ENCODE data around the gene IFI27L1. TPM values are rescaled to one million over a fixed set of nuclear protein-coding genes. Genes with fewer than 3 reads are reported as not detected.

Gene IFI27L1
- total RNA-seq, 1 donor = 9.8 TPM

GRCh38 chr14:94074534-94074933, 6.6 kb upstream of the IFI27L1 start:
- no peak overlapping the region for H3K4me2 ChIP-seq (ENCODE audit: insufficient read depth, low read length)
- H2AFZ ChIP-seq (ENCODE audit: low read length) = no peak overlapping the region
- H4K20me1 ChIP-seq (ENCODE audit: insufficient read depth, low read length) = peaks cover 41% of the 10 kb centered on the region
- peaks cover 25% of the 10 kb centered on the region for H3K36me3 ChIP-seq (ENCODE audit: insufficient read depth, low read length)
- H3K79me2 ChIP-seq (ENCODE audit: insufficient read depth, low read length) = peaks cover 97% of the 10 kb centered on the region
- peaks cover 23% of the 10 kb centered on the region for H3K4me1 ChIP-seq (ENCODE audit: insufficient read depth, low read length)
- no peak for DNase-seq (ENCODE audit: insufficient read length, low spot score, missing footprints)
- no peaks in the 10 kb centered on the region for H3K9me3 ChIP-seq (ENCODE audit: low read depth, low read length)
- TF ChIP-seq, protein P1, sequence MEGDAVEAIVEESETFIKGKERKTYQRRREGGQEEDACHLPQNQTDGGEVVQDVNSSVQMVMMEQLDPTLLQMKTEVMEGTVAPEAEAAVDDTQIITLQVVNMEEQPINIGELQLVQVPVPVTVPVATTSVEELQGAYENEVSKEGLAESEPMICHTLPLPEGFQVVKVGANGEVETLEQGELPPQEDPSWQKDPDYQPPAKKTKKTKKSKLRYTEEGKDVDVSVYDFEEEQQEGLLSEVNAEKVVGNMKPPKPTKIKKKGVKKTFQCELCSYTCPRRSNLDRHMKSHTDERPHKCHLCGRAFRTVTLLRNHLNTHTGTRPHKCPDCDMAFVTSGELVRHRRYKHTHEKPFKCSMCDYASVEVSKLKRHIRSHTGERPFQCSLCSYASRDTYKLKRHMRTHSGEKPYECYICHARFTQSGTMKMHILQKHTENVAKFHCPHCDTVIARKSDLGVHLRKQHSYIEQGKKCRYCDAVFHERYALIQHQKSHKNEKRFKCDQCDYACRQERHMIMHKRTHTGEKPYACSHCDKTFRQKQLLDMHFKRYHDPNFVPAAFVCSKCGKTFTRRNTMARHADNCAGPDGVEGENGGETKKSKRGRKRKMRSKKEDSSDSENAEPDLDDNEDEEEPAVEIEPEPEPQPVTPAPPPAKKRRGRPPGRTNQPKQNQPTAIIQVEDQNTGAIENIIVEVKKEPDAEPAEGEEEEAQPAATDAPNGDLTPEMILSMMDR (IDR thresholded peaks at IDR 0.05; ENCODE audit: extremely low read depth, low read depth, low read length) = no peak
- no peaks in the 10 kb centered on the region for H3K27me3 ChIP-seq (ENCODE audit: insufficient read depth, low read length)
- H3K27ac ChIP-seq (ENCODE audit: low read depth, low read length) = no peak overlapping the region
- H3K4me3 ChIP-seq (ENCODE audit: insufficient read depth, low read length) = no peak overlapping the region

- TF ChIP-seq, protein P1 (IDR thresholded peaks at IDR 0.05; ENCODE audit: extremely low read depth, low read depth, low read length) = no peak
- Histone ChIP-seq H3K4me2 (ENCODE audit: insufficient read depth, low read length) (no peak overlapping the region), H3K4me1 (ENCODE audit: insufficient read depth, low read length) (peaks cover 27% of the 10 kb centered on the region), H4K20me1 (ENCODE audit: insufficient read depth, low read length) (peaks cover 38% of the 10 kb centered on the region), H2AFZ (ENCODE audit: low read length) (no peak overlapping the region), H3K27me3 (ENCODE audit: insufficient read depth, low read length) (no peaks in the 10 kb centered on the region), H3K79me2 (ENCODE audit: insufficient read depth, low read length) (peaks cover 97% of the 10 kb centered on the region), H3K9me3 (ENCODE audit: low read depth, low read length) (no peaks in the 10 kb centered on the region), H3K4me3 (ENCODE audit: insufficient read depth, low read length) (no peak overlapping the region), H3K27ac (ENCODE audit: low read depth, low read length) (no peak overlapping the region), H3K36me3 (ENCODE audit: insufficient read depth, low read length) (peaks cover 25% of the 10 kb centered on the region)
- DNase-seq (ENCODE audit: insufficient read length, low spot score, missing footprints) = no peak
These were observed 6.1 kb upstream of the IFI27L1 start for GRCh38 chr14:94075008-94075407.

- no peaks in the 10 kb centered on the region for H3K9me3 ChIP-seq (ENCODE audit: low read depth, low read length)
- peaks cover 33% of the 10 kb centered on the region for H4K20me1 ChIP-seq (ENCODE audit: insufficient read depth, low read length)
- H3K4me3 ChIP-seq (ENCODE audit: insufficient read depth, low read length) = peak overlapping the region; percentile 18
- TF ChIP-seq, protein P1 (IDR thresholded peaks at IDR 0.05; ENCODE audit: extremely low read depth, low read depth, low read length) = no peak
- no peak overlapping the region for H2AFZ ChIP-seq (ENCODE audit: low read length)
- peaks cover 35% of the 10 kb centered on the region for H3K4me1 ChIP-seq (ENCODE audit: insufficient read depth, low read length)
- H3K79me2 ChIP-seq (ENCODE audit: insufficient read depth, low read length) = peaks cover 96% of the 10 kb centered on the region
- no peaks in the 10 kb centered on the region for H3K27me3 ChIP-seq (ENCODE audit: insufficient read depth, low read length)
- DNase-seq (ENCODE audit: insufficient read length, low spot score, missing footprints) = no peak
- H3K36me3 ChIP-seq (ENCODE audit: insufficient read depth, low read length) = peaks cover 25% of the 10 kb centered on the region
- no peak overlapping the region for H3K27ac ChIP-seq (ENCODE audit: low read depth, low read length)
- H3K4me2 ChIP-seq (ENCODE audit: insufficient read depth, low read length) = peak overlapping the region; percentile 98
These were observed 3.8 kb upstream of the IFI27L1 start for GRCh38 chr14:94077111-94077821.

DNA sequence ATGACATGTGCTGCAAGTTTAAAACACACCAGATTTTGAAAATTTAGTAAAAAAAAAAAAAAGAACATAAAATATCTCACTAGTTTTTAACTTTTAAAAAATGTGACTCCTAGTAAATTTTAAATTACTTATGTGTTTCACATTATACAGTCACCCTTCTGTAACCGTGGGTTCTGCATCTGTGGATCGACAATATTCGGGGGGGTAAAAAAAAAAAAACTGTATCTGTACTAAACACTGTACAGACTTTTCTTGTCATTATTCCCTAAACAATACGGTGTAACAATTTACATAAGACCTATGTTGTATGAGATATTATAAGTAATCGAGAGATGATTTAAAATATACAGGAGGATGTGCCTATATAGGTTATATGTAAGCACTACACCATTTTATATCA, 3.3 kb upstream of the IFI27L1 start:
- Histone ChIP-seq H3K4me1 (ENCODE audit: insufficient read depth, low read length) (peaks cover 35% of the 10 kb centered on the region), H3K4me2 (ENCODE audit: insufficient read depth, low read length) (peak overlapping the region; percentile 98), H4K20me1 (ENCODE audit: insufficient read depth, low read length) (peaks cover 33% of the 10 kb centered on the region), H3K79me2 (ENCODE audit: insufficient read depth, low read length) (peaks cover 97% of the 10 kb centered on the region), H3K9me3 (ENCODE audit: low read depth, low read length) (no peaks in the 10 kb centered on the region), H3K4me3 (ENCODE audit: insufficient read depth, low read length) (peak overlapping the region; percentile 34), H3K36me3 (ENCODE audit: insufficient read depth, low read length) (peaks cover 25% of the 10 kb centered on the region), H2AFZ (ENCODE audit: low read length) (no peak overlapping the region), H3K27me3 (ENCODE audit: insufficient read depth, low read length) (no peaks in the 10 kb centered on the region), H3K27ac (ENCODE audit: low read depth, low read length) (no peak overlapping the region)
- TF ChIP-seq, protein P1 (IDR thresholded peaks at IDR 0.05; ENCODE audit: extremely low read depth, low read depth, low read length) = no peak
- DNase-seq (ENCODE audit: insufficient read length, low spot score, missing footprints) = no peak
